Adrenal gland (tissue), 5 donors: ENCODE data around the gene ZFHX3.

Experiments
- CTCF ChIP-seq, 6 experiments: fragments of 450-650 bp in 4 of 6; fragments of 200-600 bp in 2 of 6; sonication (generic) in 1 of 6; IDR thresholded peaks; 1 replicate in 5 of 6; 2 replicates in 1 of 6; pipeline versions ENCODE4 v1.5.1 to v1.8.0; 2016 to 2021; ENCODE audit warnings: antibody characterized with exemption in 6 of 6, mild to moderate bottlenecking in 2 of 6, moderate library complexity in 1 of 6
- POLR2A ChIP-seq, 2 donors: fragments of 450-650 bp; IDR thresholded peaks; one replicate each; pipeline ENCODE4 v1.6.1; 2017; ENCODE audit warnings: antibody characterized with exemption in 2 of 2, mild to moderate bottlenecking in 2 of 2, moderate library complexity in 1 of 2
- donor health status: DM: no; HTN: no; CAD: no.

- TF ChIP-seq CTCF (IDR thresholded peaks at IDR 0.05) (no peak), POLR2A (IDR thresholded peaks at IDR 0.05) (no peak)
Measured at GRCh38 chr16:72848028-72848400, 199.9 kb downstream of the ZFHX3 start.
